Measurements from ENCODE around the gene CENPQ.

CENPQ gene

GRCh38 chr6:49526598-49526997 lies 63.4 kb downstream of the CENPQ start:
- no peak for TF ChIP-seq CTCF (IDR thresholded peaks at IDR 0.05; ENCODE audit: insufficient read depth, low read length, poor library complexity, severe bottlenecking)
- Histone ChIP-seq H3K4me3 (replicated peaks; ENCODE audit: low read depth, low read length) (no peak overlapping the region), H3K36me3 (ENCODE audit: control insufficient read depth, insufficient read depth, low read length) (no peaks in the 10 kb centered on the region), H3K27me3 (replicated peaks; ENCODE audit: control insufficient read depth, insufficient read depth, low read length) (no peaks in the 10 kb centered on the region)
- no peak for DNase-seq (ENCODE audit: extremely low read depth, insufficient read length)

GRCh38 chr6:49527320-49527719 lies 64.2 kb downstream of the CENPQ start:
- Histone ChIP-seq H3K4me3 (replicated peaks; ENCODE audit: low read depth, low read length) (no peak overlapping the region), H3K36me3 (ENCODE audit: control insufficient read depth, insufficient read depth, low read length) (no peaks in the 10 kb centered on the region), H3K27me3 (replicated peaks; ENCODE audit: control insufficient read depth, insufficient read depth, low read length) (no peaks in the 10 kb centered on the region)
- TF ChIP-seq CTCF (IDR thresholded peaks at IDR 0.05; ENCODE audit: insufficient read depth, low read length, poor library complexity, severe bottlenecking), result no peak
- no peak for DNase-seq (ENCODE audit: extremely low read depth, insufficient read length)

- H3K4me3 ChIP-seq (replicated peaks; ENCODE audit: low read depth, low read length), result no peak overlapping the region
- H3K36me3 ChIP-seq (ENCODE audit: control insufficient read depth, insufficient read depth, low read length), result no peaks in the 10 kb centered on the region
- H3K27me3 ChIP-seq (replicated peaks; ENCODE audit: control insufficient read depth, insufficient read depth, low read length), result no peaks in the 10 kb centered on the region
- TF ChIP-seq CTCF (IDR thresholded peaks at IDR 0.05; ENCODE audit: insufficient read depth, low read length, poor library complexity, severe bottlenecking), result no peak
- no peak for DNase-seq (ENCODE audit: extremely low read depth, insufficient read length)
These were observed 65.4 kb downstream of the CENPQ start for GRCh38 chr6:49528571-49528970.

GRCh38 chr6:49530141-49530776 lies 67.1 kb downstream of the CENPQ start:
- no peak for TF ChIP-seq CTCF (IDR thresholded peaks at IDR 0.05; ENCODE audit: insufficient read depth, low read length, poor library complexity, severe bottlenecking)
- H3K36me3 ChIP-seq (ENCODE audit: control insufficient read depth, insufficient read depth, low read length), result no peaks in the 10 kb centered on the region
- no peak for DNase-seq (ENCODE audit: extremely low read depth, insufficient read length)
- no peak overlapping the region for H3K4me3 ChIP-seq (replicated peaks; ENCODE audit: low read depth, low read length)
- H3K27me3 ChIP-seq (replicated peaks; ENCODE audit: control insufficient read depth, insufficient read depth, low read length), result no peaks in the 10 kb centered on the region

- Histone ChIP-seq H3K27me3 (replicated peaks; ENCODE audit: control insufficient read depth, insufficient read depth, low read length) (no peaks in the 10 kb centered on the region), H3K36me3 (ENCODE audit: control insufficient read depth, insufficient read depth, low read length) (no peaks in the 10 kb centered on the region), H3K4me3 (replicated peaks; ENCODE audit: low read depth, low read length) (no peak overlapping the region; the same call in 1 of the 2 replicates)
- no peak for DNase-seq (ENCODE audit: extremely low read depth, insufficient read length)
- TF ChIP-seq CTCF (IDR thresholded peaks at IDR 0.05; ENCODE audit: insufficient read depth, low read length, poor library complexity, severe bottlenecking), result peak; percentile 73
These were observed 68.8 kb downstream of the CENPQ start for GRCh38 chr6:49531774-49532569.

All from GM06990 (cell line).